HG02678 (cell line): ENCODE measurements around the gene PRADC1.
"Not testable (repeated sequence)": the region's sequence is repeated elsewhere in the genome, so short reads cannot be mapped to it uniquely, and the experiment has no call there.

Source experiments
- ATAC-seq: cut with Tn5 transposase; IDR thresholded peaks from one replicate; pipeline ENCODE4 v1.9.1; 2021; ENCODE audit warnings: mild to moderate bottlenecking, moderate library complexity; ENCODE audit not compliant: unreplicated experiment

Gene PRADC1

DNA sequence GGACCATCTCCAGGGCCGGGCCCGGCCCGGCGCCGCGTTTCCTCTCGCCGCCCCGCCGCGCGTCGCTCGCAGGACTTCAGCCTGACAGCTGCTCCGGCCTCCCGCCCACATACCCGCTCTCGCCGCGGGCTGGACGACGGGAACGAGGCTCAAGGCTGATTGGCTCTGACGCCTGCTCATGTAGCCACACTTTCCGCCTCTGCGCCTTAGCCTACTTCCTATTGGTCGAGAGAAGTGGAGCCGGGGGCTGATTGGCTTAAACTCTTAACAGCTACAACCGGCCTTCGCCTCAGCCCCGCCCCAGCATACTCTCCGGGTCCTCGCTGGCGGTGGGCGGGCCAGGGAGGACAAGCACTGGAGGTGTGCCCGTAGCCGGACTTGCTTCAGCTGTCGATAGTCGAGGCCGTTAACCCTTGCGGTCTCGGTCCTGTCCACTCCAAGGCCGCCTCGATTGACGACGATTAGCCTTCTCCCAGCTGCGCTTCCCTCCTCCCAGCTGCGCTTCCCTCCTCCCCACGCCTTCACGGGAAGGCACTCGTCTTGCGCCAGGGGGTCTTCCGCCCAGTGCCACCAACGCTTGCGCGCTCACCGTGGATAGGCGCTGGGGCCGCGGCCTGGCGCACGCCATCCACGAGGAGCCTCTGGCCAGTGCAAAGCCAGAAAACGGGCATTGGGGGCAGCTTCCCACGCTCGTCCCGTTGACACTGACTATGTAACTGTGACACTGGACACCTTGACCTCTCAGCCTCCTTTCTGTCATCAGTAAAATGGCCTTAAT is at the start of gene PRADC1:
PRADC1 (minus strand) TSS at position 86 of the 778 bp plus-strand sequence; CDS start at position 7, 79 bp downstream.
- ATAC-seq, result peak; percentile 93

DNA sequence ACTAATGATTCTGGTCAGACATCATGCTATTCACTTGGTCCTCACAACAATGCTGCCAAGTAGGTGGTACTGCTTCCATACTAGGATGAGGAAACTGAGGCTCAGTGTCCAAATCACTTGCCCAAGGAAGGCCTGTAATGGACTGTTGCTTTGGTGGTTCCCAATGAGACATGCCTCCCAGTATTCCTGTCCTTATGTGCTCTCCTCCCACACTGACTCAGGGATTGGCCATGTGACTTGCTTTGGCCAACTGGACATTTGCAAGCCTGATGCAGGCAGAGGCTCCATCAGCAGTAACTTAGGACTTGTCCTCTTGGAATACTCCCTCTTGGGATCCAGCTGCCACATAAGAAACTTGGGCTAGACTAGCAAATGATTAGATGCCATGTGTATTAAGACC is 48.2 kb upstream of the PRADC1 start:
- ATAC-seq, result no peak

DNA sequence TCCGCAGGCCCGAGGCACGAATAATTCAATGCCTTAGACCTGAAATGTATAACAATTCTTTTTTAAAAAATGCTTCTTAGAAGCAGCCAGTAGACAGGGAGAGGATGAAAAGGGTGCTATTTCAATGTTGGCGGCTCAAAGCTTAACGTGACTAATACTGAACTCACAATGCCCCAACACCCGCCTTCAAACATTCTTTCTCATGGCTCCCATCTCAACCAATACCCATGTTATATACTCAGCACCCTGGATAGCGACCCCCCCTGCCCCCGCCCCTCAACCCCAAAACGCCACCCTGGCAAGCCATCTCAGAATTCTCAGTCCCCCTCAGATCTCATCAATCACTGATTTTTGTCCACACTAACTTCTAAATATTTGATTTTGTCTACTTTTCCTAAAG is 46.8 kb upstream of the PRADC1 start:
- ATAC-seq, result no peak

DNA sequence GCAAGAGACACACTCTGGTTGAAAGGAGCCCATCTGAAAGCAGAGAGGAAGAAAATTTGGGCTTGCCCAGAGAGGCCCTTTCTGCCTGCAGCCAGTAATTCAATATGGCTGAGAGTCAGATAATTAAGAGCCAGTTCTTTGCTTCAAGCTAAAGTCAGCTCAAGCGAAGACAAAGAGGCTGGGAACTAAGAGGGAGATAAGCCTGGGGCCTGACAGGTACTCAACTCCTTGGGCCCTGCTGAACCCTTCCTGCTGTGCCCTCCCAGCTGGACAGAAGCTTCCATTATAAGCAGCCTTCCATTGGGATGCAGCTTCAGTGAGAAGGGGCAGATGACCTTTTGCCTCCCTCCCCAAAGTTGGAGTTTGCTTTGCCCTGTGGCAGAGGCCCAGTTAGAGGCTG is 39.2 kb upstream of the PRADC1 start:
- ATAC-seq, result no peak

DNA sequence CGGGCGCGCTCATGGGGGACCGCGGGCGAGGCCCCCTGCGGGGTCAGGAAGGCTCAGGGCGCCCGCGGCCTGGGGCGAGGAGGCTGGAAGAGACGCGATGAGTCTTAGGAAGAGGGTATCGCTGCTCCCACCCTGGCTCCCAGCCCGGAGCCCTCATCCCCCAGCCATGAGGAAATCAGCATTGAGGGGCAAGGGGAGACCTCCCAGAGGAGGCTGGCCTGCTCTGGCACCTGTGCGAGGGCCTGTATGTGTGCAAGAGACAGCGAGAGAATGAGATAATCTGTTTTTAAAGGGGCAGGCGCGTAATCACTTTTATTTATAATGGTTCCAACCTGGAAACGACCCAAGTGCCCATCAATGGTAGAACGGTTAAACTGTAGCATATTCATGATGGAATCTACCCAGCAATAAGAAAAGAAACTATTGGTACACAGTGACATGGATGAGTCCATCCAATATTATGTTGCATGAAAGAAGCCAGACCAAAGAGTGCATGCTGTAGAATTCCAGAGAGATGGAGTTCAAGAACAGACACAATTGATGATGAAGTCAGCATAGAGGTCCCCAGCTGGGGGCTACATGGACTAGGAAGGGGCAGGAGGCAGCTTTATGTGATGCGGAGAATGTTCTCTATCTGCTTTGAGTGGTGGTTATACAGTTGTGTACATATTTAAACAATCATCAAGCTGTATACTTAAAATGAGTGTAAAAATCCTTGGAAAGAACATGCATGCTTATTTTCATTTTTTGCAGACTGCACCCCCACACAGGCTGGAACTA is 36.8 kb upstream of the PRADC1 start:
- ATAC-seq, result no peak

DNA sequence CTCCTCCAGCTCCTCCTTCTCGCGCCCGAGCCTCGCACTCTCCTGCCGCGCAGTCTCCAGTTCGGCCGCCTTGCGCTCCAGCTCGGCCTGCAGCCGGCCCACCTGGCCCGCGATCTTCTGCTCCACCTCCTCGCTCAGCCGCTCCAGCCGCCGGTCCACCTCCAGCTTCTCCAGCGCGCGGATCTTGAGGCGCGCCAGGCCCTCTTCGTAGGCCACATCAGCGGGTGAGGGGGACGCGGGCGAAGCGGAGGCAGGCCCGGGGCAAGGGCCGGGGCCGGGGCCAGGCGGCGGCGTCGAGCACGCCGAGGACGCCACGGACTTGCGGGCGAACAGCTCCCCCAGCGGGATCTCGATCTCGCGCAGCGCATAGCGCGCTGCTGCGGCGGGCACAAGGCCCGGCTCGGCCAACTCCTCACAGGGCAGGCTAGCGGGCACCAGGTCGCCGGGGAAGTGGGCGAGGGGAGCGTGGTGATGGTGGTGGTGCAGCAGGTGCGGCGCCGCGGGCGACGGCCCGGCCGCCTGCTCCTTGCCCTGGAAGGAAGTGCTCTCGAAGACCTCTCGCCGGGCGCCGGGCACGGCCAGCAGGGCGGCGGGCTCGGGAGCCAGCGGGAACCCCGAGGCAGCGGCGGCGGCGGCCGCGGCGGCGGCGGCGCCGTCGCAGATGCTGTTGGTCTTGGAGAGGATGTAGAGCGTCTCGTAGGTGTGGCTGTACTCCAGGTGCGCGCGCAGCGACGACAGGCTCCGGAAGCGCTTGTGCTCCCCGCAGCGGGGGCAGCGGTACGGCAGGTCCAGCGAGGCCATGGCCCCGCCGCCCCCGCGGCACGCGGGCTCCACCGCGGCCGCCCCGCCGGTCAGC is 36.0 kb upstream of the PRADC1 start:
- ATAC-seq, result peak; percentile 80

DNA sequence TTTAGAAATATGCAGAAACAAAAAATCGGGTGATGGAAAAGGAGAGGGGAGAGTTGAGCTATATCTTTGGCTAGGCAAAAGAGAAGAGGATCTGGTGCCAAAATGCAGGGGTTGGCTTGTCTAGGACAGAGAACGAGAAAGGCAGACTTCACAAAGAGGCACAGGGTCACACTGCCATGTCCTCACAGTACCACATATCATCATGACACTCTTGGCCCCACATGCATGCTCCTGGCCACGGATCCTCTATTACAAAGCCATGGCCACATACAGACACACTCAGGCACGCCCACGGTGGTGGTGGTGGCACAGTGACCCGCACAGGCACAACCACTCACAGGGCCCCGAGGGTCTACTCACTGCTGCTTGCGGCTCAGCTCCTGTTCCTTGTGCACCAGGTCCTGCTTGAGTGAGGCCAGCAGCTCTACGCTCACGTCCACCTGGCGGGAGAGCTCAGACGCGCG is 35.4 kb upstream of the PRADC1 start:
- no peak for ATAC-seq

DNA sequence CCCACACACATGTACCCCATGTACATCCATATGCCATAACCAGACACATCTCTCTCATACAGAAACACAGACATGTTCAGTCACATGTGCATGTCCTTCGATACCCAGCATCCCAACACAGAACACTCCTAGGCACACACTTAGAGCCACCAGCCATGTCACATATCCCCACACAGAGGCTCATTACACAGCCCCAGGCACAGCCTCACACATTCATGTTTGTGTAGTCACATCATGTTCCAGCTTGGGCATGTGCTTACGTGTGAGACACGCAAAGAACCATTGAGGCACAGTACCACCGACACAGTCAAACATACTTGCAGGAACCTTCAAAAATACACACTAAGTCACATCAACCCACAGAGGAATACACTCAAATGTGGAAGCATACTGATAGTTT is 34.0 kb upstream of the PRADC1 start:
- no peak for ATAC-seq

DNA sequence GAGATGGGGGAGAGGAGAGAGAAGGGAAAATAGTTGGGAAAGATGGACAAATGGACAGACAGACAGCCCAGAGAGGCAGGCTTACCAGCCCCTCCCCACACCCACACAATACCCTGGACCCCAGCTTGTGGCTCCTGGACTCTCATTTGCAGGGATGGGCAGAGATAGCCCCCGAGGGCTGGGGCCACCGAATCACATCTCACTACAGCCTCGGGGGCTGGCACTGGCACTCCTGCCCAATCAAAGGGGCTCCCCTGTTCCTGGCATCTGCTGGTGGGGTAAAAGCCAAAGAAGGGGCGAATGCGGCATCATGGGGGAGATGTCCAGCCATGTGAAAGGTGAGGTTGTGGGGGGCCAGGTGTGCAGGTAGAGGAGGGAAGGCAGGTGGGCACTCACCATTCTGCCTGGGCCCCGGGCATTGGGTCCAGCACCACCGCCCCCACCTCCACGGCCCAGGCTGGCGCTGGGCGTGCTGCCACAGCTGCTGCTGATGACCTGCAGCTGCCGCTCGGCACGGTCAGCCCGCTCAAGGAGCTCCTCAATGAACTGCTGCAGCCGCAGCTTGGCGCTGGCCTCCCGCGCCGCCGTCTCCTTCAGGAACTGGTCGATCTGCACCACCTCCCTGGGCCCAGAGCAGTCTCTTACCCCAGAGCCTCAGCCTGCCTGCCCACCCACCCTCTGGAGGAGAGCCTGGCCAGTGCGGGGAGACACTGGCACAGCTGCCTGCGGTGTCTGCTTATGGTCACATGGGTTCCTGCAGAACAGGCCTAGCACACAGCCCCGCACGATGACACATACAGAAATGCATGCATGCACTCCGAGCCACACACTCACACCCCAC is 33.2 kb upstream of the PRADC1 start:
- no peak for ATAC-seq

DNA sequence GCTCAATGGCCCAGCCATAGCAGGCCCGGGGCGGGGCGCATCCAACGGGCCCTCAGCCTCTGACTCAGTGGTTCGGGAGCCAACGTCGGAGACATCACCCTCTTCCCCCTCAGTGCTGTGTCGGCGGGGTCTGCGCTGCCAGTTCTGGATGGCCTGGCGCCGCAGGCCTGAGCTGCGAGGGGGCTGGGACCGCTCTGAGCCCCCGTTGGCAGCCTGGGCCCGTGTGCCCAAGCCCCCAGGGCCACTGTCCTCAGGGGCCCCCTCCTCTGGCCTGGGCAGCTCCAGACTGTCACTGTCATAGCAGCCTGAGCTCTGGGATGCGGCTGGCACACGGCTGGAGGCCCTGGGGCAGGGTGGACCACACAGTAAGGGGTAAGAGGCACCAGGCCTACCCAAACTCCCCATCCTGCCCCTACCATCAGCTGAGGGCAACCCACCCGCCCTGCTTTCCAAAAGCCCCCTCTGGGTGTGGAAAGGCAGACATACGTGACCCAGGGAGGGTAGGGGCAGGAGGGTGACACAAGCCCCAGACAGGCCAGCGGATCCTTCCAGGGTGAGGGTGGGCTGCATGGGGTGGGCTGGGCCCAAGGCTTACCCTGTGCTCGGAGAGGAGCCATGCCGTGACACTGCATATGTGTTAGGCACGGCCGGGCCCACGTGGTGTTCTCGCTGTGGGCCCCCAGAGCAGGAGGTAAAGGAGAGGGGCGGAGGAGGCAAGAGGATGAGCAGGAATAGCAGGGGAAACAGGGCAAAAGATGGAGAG is 32.4 kb upstream of the PRADC1 start:
- no peak for ATAC-seq

DNA sequence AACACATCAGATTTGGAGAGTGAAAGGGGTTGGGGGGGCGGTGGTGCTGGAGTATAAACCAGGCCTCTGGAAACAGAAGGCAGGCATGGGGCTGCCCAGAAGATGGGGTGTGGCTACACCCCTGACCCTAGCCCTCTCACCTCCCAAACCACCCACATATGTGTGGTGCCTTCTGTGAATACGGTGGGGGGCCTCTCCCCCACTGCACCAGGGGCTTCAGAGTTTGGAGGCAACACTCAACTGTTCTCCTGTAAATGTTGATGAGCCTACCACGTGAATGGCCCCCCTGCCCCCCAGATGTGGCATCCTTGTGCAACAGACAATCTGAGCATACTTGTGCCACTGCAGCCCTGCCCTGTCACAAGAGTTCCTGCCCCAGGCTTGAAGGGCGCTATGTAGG is 31.7 kb upstream of the PRADC1 start:
- ATAC-seq, result no peak

DNA sequence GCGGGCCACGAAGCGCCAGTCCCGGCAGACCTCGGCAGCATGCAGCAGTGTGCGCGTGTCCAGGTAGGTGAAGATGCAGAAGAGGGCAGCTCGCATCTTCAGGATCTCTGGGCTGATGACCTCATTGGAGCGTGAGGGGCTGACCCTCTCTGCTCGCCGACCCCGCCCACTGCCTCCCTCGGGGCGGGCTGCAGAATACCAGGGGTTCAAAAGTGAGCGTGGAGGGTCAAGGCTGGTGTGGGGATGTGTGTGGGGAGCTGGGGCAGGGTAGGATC is 31.2 kb upstream of the PRADC1 start:
- ATAC-seq, result no peak

DNA sequence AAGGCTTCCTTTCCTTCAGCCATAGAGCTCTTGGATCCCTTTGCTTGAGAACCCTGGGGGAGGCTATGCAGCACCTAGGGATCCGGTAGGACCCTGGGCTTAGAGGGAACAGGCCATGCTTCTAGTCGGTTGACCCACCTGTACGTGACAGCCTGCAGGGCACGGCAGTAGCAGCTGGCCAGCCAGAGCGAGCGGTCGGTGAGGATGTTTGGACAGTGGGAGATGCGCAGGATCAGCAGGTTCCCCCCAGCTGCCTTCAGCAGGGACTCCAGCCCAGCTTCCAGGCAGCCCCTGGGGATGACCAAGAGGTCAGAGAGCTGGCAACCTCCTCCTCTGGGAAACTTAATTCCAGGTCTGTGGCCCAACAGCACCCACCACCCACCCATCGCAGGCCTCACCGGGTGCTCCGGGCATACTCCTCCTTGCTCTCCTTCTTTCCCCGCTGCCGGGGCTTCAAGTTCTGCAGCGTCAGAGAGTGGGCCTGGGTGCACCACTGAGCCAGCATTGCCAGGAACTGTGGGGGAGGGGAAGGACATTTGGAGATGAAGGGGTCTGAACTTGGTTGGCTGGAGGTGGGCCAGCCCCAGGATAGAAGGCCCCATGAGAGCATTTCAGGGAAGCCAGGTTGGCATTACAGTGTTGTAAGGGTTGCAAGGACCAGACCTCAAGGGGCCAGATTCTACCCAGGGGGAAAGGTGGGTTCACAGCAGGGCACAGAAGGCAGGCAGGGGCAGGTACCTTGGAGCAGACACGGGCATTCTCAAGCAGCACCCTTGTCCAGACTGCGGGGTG is 30.7 kb upstream of the PRADC1 start:
- ATAC-seq, result no peak

DNA sequence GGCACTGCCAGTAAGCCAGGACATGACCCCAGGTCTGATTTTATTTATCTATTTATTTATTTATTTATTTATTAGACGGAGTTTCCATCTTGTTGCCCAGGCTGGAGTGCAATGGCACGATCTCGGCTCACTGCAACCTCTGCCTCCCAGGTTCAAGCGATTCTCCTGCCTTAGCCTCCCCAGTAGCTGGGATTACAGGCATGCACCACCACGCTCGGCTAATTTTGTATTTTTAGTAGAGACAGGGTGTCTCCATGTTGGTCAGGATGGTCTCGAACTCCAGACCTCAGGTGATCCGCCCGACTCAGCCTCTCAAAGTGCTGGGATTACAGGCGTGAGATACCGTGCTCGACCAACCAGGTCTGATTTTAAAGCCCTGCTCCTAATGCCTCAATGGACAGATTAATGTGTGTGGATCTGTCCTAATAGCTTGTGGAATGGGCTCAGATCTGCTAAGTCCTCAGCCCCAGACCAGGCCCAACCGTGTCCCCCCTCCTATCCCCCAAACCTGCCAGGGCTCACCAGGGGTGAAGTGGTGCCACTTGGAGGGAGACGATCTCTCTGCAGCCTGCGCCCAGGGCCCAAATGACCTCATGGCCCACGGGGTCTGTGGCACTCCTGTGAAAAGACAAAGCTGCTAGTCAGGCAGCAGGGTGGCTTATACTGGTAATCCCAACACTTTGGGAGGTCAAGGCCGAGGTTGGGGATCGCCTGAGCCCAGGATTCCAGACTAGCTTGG is 29.8 kb upstream of the PRADC1 start:
- ATAC-seq, result not testable (repeated sequence)

DNA sequence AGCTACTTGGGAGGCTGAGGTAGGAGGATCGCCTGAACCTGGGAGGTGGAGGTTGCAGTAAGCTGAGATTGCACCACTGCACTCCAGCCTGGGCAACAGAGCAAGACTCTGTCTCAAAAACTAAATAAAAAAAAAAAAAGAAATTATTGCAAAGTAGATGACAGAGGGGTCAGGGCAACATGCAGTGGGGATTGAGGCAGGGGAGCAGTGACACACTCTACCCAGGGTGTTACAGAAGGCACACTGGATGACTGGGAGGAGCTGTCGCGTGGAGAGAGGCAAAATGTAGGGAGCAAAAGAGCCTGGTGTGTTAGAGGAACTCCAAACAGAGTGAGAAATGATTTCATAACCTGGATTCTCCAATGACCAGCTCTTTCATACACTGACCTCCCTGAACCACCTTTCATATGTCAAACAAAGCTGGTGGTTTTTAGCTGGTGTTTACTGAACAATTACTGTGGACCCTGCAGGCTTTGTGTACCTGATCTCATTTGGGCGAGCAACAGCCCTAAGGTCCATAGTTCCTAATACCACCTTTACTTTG is 29.1 kb upstream of the PRADC1 start:
- no peak for ATAC-seq

DNA sequence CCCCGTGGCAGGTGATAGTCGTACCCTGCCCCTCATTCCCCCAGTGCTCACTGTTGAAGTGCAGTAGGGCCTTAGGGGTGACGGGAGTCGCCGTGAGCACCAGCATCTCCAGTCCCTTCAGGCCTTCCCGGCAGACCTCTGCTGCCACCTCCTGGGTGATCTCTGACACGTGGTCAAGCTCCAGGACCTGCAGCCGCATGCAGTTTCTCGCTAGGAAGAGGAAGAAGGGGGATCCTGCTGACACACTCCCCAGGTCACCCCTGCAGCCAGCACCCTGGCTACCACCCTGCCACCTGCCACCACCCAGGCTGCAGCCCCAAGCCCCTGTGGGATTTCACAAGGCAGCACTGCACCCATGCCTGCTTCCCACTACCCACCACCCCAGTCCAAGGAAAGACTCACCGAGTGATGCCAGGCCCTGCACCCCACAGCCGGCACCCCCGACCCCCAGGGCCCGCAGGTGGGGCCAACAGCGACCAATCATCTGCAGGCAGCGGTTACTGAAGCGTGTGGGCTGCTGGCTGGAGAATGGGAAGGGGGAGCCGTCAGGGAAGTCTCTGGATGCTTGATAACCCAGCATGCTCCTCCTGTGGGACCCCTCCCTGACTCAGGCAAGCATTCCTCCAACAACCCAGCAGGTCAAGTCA is 27.4 kb upstream of the PRADC1 start:
- no peak for ATAC-seq

DNA sequence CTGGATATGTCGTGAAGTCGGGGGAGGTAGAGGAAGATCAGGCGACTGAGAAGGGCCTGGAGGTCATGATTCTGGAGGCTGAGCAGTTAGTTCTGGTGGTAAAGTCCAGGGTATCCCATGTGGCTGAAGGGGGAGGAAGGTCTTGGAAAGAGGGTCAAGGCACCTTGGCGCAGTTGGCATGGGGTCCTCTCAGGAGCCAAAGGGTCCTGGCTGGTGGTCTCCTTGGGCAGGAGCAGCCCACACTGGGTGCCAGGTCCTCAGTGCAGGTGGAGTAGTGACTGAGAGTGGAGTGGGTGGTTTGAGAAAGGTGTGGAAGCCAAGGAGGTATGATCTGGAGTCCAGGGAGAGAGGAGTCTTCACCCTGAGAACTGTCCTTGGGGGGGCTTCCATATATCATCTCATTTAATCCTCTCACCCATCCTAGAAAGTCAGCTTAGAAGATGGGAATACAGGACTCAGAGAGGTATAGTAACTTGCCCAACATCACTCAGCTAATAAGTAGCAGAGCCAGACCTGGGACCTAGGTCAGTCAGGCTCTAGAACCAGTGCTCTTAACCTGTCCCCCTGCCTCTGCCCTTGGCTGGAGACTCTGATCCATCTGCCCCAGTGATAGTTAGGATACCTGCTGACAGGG is 26.8 kb upstream of the PRADC1 start:
- no peak for ATAC-seq
